Germinal center (tissue), 1 donor: ENCODE results near the gene MAP2K6.
"Not testable (repeated sequence)": the region's sequence is repeated elsewhere in the genome, so short reads cannot be mapped to it uniquely, and the experiment has no call there.

ENCODE experiments used
- DNase-seq: peaks from one replicate; pipeline ENCODE4 v3.0.0; 2012; ENCODE audit warnings: mixed read lengths, low spot score

The MAP2K6 gene

DNA sequence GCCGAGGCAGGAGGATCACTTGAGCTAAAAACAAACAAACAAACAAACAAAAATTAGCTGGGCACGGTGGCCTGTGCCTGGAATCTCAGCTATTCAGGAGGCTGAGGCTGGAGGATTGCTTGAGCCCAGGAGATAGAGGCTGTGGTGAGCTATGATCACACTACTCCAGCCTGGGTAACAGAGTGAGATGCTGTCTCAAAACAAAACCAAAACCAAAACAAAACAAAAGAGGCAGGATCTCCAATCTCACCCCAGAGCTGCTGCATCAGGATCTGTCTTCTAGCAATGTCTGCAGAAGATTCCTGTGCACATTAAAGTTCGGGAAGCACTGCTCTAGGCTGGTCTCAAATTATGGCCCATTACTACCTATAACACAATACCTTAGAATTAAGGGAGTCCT, 43.1 kb downstream of the MAP2K6 start:
- no peak for DNase-seq

DNA sequence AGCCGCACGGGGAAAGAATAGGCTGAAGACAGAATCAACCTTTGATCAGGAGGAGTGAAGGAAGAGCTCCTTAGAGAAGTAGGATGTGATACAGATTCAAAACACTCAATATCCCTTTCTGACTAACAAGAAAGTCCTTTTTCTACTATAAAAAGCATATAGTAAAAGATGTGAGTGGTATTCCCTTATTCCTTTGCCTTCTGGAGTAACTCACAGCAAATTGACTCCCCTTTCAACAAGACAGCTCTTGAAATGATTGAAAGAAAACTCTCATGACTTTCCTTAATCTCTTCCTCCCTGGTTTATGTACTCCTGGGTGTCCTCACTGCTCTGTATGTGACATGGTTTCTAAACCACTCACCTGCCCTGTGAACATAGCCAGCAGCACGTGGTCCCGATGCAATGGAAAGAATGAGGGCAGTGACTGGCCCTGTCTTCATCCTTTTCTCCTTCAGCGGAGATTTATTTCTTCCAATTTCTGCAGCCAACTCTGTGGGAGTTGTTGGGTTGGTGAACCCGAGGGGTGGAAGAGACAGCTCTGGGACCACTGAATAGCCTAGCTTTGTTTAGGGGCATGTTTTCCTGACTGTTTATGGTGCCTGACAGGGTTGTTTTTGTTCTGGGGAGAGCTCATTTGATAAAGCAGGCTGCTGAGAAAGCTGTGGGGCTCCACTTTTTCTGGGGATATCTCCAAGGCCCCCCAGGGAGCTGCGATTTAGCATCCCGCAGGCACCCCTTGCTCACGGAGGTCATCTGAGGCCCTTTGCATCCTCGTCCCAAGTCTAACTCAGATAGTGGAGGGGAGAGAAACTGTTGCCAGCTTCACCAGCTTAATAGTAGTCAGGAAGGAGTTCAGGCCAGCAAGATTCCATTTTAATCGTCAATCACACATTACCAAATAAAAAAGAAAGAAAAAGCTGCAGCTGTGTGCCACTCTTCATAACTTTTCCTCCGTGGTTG, 46.7 kb downstream of the MAP2K6 start:
- no peak for DNase-seq

GRCh38 chr17:69461951-69462369, 47.5 kb downstream of the MAP2K6 start:
- DNase-seq: no peak

GRCh38 chr17:69462882-69463281, 48.4 kb downstream of the MAP2K6 start:
- no peak for DNase-seq

DNA sequence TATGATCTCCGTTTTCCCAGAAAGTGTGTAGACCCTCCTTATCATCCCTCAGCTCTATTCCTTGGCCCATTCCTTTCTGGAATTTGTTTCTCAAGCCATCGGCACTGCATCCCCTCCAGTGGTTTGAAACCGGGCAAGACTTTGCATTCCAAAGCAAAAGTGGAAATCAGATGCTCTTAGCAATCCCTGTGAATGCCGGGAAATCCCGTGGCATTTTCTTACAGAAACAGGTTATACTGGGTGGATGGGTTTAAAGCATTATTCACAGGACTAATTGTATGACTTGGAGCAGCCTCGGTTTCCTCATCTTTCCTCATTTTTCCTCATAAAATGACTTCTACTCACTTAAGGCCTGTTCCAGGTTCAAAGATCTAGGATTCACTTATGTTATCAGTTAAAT, 52.0 kb downstream of the MAP2K6 start:
- DNase-seq: no peak

GRCh38 chr17:69466905-69467667, 52.6 kb downstream of the MAP2K6 start:
- no peak for DNase-seq

GRCh38 chr17:69468207-69468606, 53.7 kb downstream of the MAP2K6 start:
- no peak for DNase-seq

GRCh38 chr17:69470702-69471101, 56.2 kb downstream of the MAP2K6 start:
- no peak for DNase-seq

DNA sequence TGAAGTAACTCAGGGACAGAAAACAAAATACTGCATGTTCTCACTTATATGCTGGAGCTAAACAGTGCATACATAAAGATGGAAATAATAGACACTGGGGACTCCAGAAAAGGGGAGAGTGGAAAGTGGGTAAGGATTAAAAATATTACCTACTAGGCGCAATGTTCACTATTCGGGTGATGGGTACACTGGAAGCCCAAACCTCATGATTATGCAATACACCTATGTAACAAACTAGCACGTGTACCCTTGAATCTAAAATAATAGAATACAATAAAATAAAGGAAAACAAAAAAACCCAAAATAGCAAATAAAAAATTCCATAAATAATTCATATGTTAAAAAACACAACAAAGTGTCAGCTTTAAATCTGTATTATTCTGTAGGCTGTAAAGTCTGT, 56.9 kb downstream of the MAP2K6 start:
- DNase-seq: no peak

DNA sequence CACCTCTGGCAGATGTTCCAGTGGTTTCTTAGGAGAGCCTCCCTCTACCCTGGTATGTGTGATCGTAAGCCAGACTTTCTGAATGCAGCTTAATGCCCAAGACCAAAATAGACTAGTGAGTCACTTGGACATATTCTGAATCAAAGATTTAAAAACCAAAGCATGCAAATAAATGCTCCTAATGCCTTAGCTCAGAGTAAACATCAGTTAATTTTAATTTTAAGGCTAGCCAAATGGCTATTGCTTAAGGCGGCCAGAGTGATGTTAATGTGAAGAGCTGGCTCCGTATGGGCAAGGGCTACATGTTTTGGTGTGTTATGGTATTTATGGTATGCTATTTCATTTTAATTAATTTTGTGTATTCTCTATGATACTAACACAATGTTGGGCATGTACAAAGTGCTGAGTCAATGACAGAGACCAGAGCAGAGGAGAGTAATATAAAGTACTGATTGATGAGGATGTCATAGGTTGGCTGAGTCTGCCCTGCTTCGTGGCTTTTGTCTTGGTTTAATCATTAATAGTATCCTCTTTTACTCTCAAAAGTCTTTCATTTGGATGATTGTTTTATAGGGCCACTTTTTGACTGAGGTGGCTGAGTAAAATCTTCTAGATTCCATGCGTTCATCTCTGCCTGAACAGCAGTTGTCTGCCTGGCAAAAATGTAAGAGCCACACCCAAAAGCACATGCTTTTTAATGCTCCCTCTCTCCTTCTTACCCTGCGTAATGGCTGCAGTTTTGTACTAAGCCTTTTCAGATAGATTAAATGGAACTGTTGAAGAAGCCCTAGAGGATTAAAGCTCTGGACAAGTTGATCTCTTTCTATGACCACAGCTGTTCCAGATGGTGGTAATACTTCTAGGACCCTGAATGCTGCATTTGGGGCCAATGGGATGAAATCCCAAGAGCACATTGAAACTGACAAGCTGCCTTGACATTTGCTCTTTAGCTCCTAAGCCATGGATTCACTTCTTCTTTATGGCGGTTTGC, 59.6 kb downstream of the MAP2K6 start:
- no peak for DNase-seq

- no peak for DNase-seq
These were observed 62.9 kb downstream of the MAP2K6 start for GRCh38 chr17:69477204-69477902.

GRCh38 chr17:69477903-69478266, 63.4 kb downstream of the MAP2K6 start:
- DNase-seq: no peak

- DNase-seq: no peak
These were observed 64.4 kb downstream of the MAP2K6 start for GRCh38 chr17:69478916-69479315.

DNA sequence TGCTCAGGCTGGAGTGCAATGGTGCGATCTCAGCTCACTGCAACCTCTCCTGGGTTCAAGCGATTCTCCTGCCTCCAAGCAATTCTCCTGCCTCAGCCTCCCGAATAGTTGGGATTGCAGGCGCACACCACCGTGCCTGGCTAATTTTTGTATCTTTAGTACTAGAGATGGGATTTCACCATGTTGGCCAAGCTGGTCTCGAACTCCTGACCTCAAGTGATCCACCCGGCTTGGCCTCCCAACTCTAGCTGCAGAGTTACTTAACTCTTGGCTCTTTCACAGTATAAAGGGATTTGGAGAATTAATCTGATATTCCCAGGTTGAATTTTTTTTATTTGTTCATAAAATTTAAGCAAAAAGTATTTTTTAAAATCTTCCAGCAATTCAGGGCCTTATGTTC, 65.3 kb downstream of the MAP2K6 start:
- DNase-seq: not testable (repeated sequence)

DNA sequence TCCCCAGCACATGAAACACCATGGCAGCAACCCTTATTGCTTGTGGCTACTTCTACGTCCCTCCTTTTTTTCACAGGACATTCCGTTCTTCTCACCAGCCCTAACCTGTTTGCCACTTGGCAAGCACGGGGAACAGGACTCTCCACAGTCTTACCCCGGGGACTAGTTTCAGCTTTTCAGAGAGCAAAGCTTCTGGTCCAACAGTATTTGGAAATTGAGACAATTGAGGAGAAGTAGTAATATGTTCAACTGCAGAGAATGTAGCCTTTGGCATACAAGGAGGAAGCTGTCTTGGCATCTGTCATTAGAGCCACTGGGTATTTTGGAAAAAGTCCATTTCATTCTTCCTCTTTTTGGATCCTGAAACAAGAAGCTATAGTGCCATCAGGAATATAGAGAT, 65.7 kb downstream of the MAP2K6 start:
- no peak for DNase-seq

DNA sequence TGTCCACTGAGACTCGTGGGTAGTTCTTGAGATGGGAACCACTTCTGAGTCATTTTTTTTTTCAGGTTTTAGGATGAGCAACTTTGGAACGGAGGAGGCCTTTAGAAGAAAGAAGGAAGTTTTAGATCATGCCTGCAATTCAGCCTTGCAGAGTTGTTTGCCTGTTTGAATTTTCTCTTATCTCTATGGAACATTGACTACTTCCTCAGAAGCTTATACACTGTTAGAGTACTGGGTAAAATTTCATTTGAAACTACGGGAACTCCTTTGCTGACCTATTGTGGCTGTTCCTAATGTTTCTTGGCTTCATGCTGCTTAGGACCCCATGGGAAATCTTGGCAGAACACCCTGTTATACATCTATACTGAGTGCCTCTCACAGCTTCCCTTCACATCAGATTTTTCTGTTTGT, 70.8 kb downstream of the MAP2K6 start:
- no peak for DNase-seq

DNA sequence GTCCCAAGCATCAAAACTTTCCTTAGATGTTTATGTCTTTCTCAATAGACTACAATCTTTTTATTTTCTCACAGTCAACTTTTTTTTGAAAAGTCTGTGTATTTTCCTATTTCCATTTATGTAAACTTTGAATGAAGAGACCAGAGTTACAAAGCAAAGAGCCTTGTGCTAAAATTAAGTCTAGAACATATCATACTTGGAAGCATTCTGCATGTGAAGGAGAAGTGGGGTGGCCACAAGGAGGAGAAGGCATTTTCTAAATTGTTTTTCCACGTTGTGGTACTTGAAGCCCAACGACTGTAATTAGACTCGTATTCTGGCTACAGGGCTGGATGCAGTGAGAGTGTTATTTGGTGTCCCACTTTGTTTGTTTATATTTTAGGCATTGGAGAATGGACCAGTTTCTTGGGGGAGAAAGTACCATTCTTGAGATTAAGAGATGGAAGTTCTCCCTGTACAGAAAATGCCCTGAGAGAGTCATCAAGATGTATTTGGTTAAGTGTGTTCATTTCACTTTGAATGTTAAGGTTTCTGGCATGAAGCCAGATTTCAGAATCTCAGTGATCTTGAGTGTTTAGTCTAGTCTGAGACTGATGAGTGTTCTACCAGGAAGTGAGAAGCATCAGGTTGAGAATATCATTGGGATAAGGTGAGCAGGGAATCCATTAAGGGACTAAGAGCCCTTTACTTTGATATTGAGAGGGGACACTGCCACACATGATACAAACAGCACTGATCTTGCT, 71.6 kb downstream of the MAP2K6 start:
- DNase-seq: no peak

DNA sequence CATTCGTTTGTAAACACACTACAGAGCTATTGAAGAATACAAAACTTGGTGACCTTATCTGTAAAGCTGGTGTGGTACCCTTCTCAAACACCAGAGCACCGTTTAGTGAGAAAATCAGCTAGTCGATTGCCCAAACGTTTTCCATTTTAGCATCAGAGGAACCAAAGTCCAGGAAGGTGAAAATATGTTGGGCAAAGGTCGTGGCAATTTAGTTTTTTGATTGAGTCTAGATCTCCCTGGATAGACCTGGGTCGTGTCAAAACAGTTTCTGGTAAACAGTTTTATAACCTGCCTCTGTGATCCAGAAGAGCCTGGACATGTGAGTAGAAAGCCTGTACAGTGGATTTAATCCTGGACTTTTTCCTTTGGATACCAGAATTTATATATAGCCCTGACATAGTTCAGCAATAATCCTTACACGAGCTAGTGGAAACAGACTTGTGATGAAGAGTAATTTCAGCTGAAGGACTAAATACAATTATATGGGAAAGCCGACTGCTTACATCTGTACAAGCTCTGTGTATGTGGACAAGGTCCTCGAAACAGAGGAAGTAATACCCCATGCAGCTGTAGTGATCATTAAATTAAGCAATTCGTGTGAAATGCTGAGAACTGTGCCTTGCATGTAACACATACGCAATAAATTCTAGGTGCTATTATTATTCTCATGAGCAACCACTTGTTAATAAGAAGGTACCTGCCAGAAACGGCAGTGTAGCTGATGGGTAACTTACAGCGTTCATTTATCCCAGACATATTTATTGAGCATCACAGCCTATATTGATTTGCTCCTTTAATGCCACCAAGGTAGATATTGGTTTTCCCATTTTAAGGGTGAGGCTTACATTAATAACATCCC, 72.5 kb downstream of the MAP2K6 start:
- no peak for DNase-seq

GRCh38 chr17:69489313-69489712, 74.8 kb downstream of the MAP2K6 start:
- no peak for DNase-seq
